ENCODE measurements around the gene PC. TPM values are rescaled to one million over a fixed set of nuclear protein-coding genes. Genes with fewer than 3 reads are reported as not detected.
"Not testable (repeated sequence)": the region's sequence is repeated elsewhere in the genome, so short reads cannot be mapped to it uniquely, and the experiment has no call there.

Gene PC
- total RNA-seq, 1 experiment from 2014 or later = 22.5 TPM

- DNase-seq = no peak
- no TSS peak for BruUV-seq (replicated peaks)
- H3K4me3 ChIP-seq (ENCODE audit: low read depth, low read length) = no peak overlapping the region
- Mint-ChIP-seq H3K27me3 (ENCODE audit: insufficient read depth, unreplicated experiment) (no peaks in the 10 kb centered on the region), H3K36me3 (ENCODE audit: insufficient read depth, unreplicated experiment) (peaks cover 47% of the 10 kb centered on the region), H3K4me3 (ENCODE audit: unreplicated experiment) (no peak overlapping the region), H3K27ac (ENCODE audit: unreplicated experiment) (no peak overlapping the region), H3K9me3 (ENCODE audit: unreplicated experiment) (no peaks in the 10 kb centered on the region), H3K4me1 (ENCODE audit: low read depth, unreplicated experiment) (peaks cover 13% of the 10 kb centered on the region)
- peaks cover 5% of the 10 kb centered on the region; the same call in 1 of the 2 replicates for H3K36me3 ChIP-seq (ENCODE audit: control insufficient read depth, insufficient read depth, low read length)
- no peak for TF ChIP-seq CTCF (IDR thresholded peaks at IDR 0.05; ENCODE audit: insufficient read depth in 1 of 2, low read depth in 1 of 2, low read length in 1 of 2, severe bottlenecking in 1 of 2, unreplicated experiment in 1 of 2)
- ChIA-PET CTCF (no interaction called here), POLR2A (no interaction called here)
- no peaks in the 10 kb centered on the region; the same call in 1 of the 2 replicates for H3K4me1 ChIP-seq
- H3K9me3 ChIP-seq = no peaks in the 10 kb centered on the region
- no peaks in the 10 kb centered on the region for H3K27me3 ChIP-seq (replicated peaks; ENCODE audit: control insufficient read depth, insufficient read depth, low read length)
- intact Hi-C loops (cut with micrococcal nuclease; ENCODE audit: unreplicated experiment) = loop anchor here (10.0 kb wide), 1 partner anchor 431 kb away; no protein-coding TSS in a partner anchor
Measured at GRCh38 chr11:66835768-66836405, 122.3 kb downstream of the PC start.

- POLR2A ChIA-PET = interaction anchor here (0.6 to 1.3 kb wide), 2 partner anchors 8 to 106 kb away, joined by 6 to 10 read pairs; partner anchors contain the start of gene RCE1
- BruUV-seq (replicated peaks) = no TSS peak
Measured at GRCh38 chr11:66834943-66835342, 123.2 kb downstream of the PC start.

GRCh38 chr11:66834539-66834845, 123.7 kb downstream of the PC start:
- POLR2A ChIA-PET = interaction anchor here (0.6 to 1.3 kb wide), 2 partner anchors 8 to 106 kb away, joined by 6 to 10 read pairs; partner anchors contain the start of gene RCE1
- Mint-ChIP-seq H3K4me3 (ENCODE audit: unreplicated experiment) (no peak overlapping the region), H3K4me1 (ENCODE audit: low read depth, unreplicated experiment) (peaks cover 13% of the 10 kb centered on the region), H3K27ac (ENCODE audit: unreplicated experiment) (no peak overlapping the region), H3K36me3 (ENCODE audit: insufficient read depth, unreplicated experiment) (peaks cover 44% of the 10 kb centered on the region), H3K27me3 (ENCODE audit: insufficient read depth, unreplicated experiment) (no peaks in the 10 kb centered on the region), H3K9me3 (ENCODE audit: unreplicated experiment) (no peaks in the 10 kb centered on the region)
- no peaks in the 10 kb centered on the region; the same call in 1 of the 2 replicates for H3K4me1 ChIP-seq
- H3K27me3 ChIP-seq (replicated peaks; ENCODE audit: control insufficient read depth, insufficient read depth, low read length) = no peaks in the 10 kb centered on the region
- TF ChIP-seq CTCF (IDR thresholded peaks at IDR 0.05; ENCODE audit: insufficient read depth in 1 of 2, low read depth in 1 of 2, low read length in 1 of 2, severe bottlenecking in 1 of 2, unreplicated experiment in 1 of 2) = no peak
- 0 out of 2 replicates have a peak, but pooled peaks cover 4% of the 10 kb centered on the region for H3K36me3 ChIP-seq (ENCODE audit: control insufficient read depth, insufficient read depth, low read length)
- no peak for DNase-seq
- H3K4me3 ChIP-seq (ENCODE audit: low read depth, low read length) = no peak overlapping the region
- intact Hi-C loops (cut with micrococcal nuclease; ENCODE audit: unreplicated experiment) = loop anchor here (1.0 to 10.0 kb wide), 5 partner anchors 140 to 430 kb away; partner anchors contain the start of genes DPP3 and RBM4B
- no TSS peak for BruUV-seq (replicated peaks)
- no peaks in the 10 kb centered on the region for H3K9me3 ChIP-seq
- CTCF ChIA-PET = interaction anchor here (0.6 to 1.9 kb wide), 22 partner anchors 8 to 448 kb away, joined by 3 to 11 read pairs (median 4); partner anchors contain the start of genes DPP3, MRPL11, PC and RBM4B

More at GRCh38 chr11:66834943-66835342, 123.2 kb downstream of the PC start:
- peaks cover 4% of the 10 kb centered on the region; the same call in 1 of the 2 replicates for H3K36me3 ChIP-seq (ENCODE audit: control insufficient read depth, insufficient read depth, low read length)
- H3K27me3 ChIP-seq (replicated peaks; ENCODE audit: control insufficient read depth, insufficient read depth, low read length) = no peaks in the 10 kb centered on the region
- CTCF ChIA-PET = interaction anchor here (0.6 to 1.9 kb wide), 21 partner anchors 7 to 449 kb away, joined by 3 to 11 read pairs (median 4); partner anchors contain the start of genes DPP3, MRPL11, PC and RBM4B
- Mint-ChIP-seq H3K9me3 (ENCODE audit: unreplicated experiment) (no peaks in the 10 kb centered on the region), H3K27me3 (ENCODE audit: insufficient read depth, unreplicated experiment) (no peaks in the 10 kb centered on the region), H3K4me1 (ENCODE audit: low read depth, unreplicated experiment) (peaks cover 13% of the 10 kb centered on the region), H3K36me3 (ENCODE audit: insufficient read depth, unreplicated experiment) (peaks cover 44% of the 10 kb centered on the region), H3K27ac (ENCODE audit: unreplicated experiment) (no peak overlapping the region), H3K4me3 (ENCODE audit: unreplicated experiment) (no peak overlapping the region)
- H3K9me3 ChIP-seq = no peaks in the 10 kb centered on the region
- no peak for DNase-seq
- intact Hi-C loops (cut with micrococcal nuclease; ENCODE audit: unreplicated experiment) = loop anchor here (1.0 to 10.0 kb wide), 5 partner anchors 141 to 430 kb away; partner anchors contain the start of genes DPP3 and RBM4B
- TF ChIP-seq CTCF (IDR thresholded peaks at IDR 0.05; ENCODE audit: insufficient read depth in 1 of 2, low read depth in 1 of 2, low read length in 1 of 2, severe bottlenecking in 1 of 2, unreplicated experiment in 1 of 2) = no peak
- no peak overlapping the region for H3K4me3 ChIP-seq (ENCODE audit: low read depth, low read length)
- no peaks in the 10 kb centered on the region; the same call in 1 of the 2 replicates for H3K4me1 ChIP-seq

GRCh38 chr11:66824573-66824972, 133.6 kb downstream of the PC start:
- intact Hi-C loops (cut with micrococcal nuclease; ENCODE audit: unreplicated experiment); DNase-seq; H3K4me3 ChIP-seq (ENCODE audit: low read depth, low read length); H3K9me3 ChIP-seq; H3K4me3 Mint-ChIP-seq (ENCODE audit: unreplicated experiment); H3K27ac Mint-ChIP-seq (ENCODE audit: unreplicated experiment); H3K4me1 Mint-ChIP-seq (ENCODE audit: low read depth, unreplicated experiment); H3K27me3 Mint-ChIP-seq (ENCODE audit: insufficient read depth, unreplicated experiment); H3K36me3 ChIP-seq (ENCODE audit: control insufficient read depth, insufficient read depth, low read length); POLR2A ChIA-PET; H3K27me3 ChIP-seq (replicated peaks; ENCODE audit: control insufficient read depth, insufficient read depth, low read length); BruUV-seq (replicated peaks); CTCF ChIA-PET; H3K9me3 Mint-ChIP-seq (ENCODE audit: unreplicated experiment): not testable (repeated sequence)
- H3K36me3 Mint-ChIP-seq (ENCODE audit: insufficient read depth, unreplicated experiment) = peaks cover 41% of the 10 kb centered on the region
- H3K4me1 ChIP-seq = peaks cover 12% of the 10 kb centered on the region

Data from Caco-2 (cell line).